Spinal cord (tissue), 10 donors: Measurements from ENCODE around the gene CCDC59. TPM values are rescaled to one million over a fixed set of nuclear protein-coding genes. Genes with fewer than 3 reads are reported as not detected.

ENCODE experiments used
- DNase-seq, 6 donors: peaks; one replicate each; pipeline versions ENCODE4 v3.0.0 to v3.0.0-alpha.2; 2013 to 2015; ENCODE audit warnings: low spot score in 6 of 6, low read depth in 4 of 6
- H3K27ac ChIP-seq: one replicate; pipeline ENCODE4 v1.5.1; 2013; ENCODE audit warnings: low read depth, low read length, control low read depth
- H3K27me3 ChIP-seq: one replicate; pipeline ENCODE4 v1.6.1; 2013; ENCODE audit warnings: low read length; ENCODE audit not compliant: control insufficient read depth, insufficient read depth
- H3K36me3 ChIP-seq: one replicate; pipeline ENCODE4 v1.6.1; 2013; ENCODE audit warnings: low read length; ENCODE audit not compliant: control insufficient read depth, insufficient read depth
- H3K4me1 ChIP-seq: one replicate; pipeline ENCODE4 v1.6.1; 2013; ENCODE audit warnings: low read length; ENCODE audit not compliant: control insufficient read depth, insufficient read depth
- H3K4me3 ChIP-seq: one replicate; pipeline ENCODE4 v1.5.1; 2013; ENCODE audit warnings: low read depth, low read length, control low read depth
- H3K9me3 ChIP-seq: one replicate; pipeline ENCODE4 v1.6.1; 2013; ENCODE audit warnings: low read length; ENCODE audit not compliant: control insufficient read depth, insufficient read depth
- WGBS: methylation state at CpG from one replicate; pipeline ENCODE4 v1.1.5; 2013; ENCODE audit warnings: missing lambda C conversion rate; ENCODE audit not compliant: insufficient coverage; 5-methylcytosine and 5-hydroxymethylcytosine counted together
- polyA plus RNA-seq, 2 donors: library from polyadenylated mRNA; unstranded; fragments of 120-200 nt; gene quantifications; one replicate each; pipeline ENCODE4 v1.2.1, GENCODE V29; 2013; ENCODE audit not compliant: insufficient read length in 2 of 2
- total RNA-seq, 2 donors: library from RNA; depleted of rRNA in 1 of 2; stranded (reverse); fragments of 120-200 nt in 1 of 2; fragments of >200 nt in 1 of 2; gene quantifications; one replicate each; pipeline versions ENCODE4 v1.2.3 to v1.2.4, GENCODE V29; 2013 to 2014
- donor health status: healthy.

CCDC59 gene
- total and polyA plus RNA-seq, 4 donors = 27.3 to 43.7 (median 32.1) TPM

DNA sequence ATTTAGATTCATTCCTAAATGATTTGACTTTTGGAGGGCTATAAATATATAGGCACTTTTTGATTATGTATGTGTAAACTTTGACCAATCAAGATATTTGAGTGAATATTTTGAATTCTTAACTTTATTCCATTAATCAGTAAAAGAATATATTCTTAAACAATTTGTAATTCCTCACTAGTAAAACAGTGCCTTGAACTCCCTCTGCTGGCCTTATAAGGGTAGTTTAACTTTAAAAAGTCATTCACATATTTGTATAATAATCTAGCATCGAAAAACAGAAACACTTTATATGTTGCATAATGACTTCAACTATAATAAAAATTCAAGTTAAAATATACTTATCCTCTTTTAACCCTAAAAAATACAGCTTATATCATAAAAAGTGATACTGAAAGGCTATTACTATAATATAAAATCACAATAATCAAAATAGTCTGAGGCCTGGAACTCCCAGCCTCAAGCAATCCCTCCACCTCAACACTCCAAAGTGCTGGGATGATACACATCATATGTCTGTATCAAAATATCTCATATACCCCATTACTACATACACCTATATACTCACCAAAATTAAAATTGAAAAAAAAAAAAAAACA lies 31.2 kb downstream of the CCDC59 start:
- WGBS = no CpG with 5 or more reads among the region's 1 CpG
- Histone ChIP-seq H3K36me3 (no peaks in the 10 kb centered on the region), H3K27me3 (no peaks in the 10 kb centered on the region), H3K4me1 (no peaks in the 10 kb centered on the region), H3K27ac (no peak overlapping the region), H3K4me3 (no peak overlapping the region), H3K9me3 (no peaks in the 10 kb centered on the region)
- DNase-seq = peak in 5 of 6 donors; percentile 5 to 85 (median 52)

DNA sequence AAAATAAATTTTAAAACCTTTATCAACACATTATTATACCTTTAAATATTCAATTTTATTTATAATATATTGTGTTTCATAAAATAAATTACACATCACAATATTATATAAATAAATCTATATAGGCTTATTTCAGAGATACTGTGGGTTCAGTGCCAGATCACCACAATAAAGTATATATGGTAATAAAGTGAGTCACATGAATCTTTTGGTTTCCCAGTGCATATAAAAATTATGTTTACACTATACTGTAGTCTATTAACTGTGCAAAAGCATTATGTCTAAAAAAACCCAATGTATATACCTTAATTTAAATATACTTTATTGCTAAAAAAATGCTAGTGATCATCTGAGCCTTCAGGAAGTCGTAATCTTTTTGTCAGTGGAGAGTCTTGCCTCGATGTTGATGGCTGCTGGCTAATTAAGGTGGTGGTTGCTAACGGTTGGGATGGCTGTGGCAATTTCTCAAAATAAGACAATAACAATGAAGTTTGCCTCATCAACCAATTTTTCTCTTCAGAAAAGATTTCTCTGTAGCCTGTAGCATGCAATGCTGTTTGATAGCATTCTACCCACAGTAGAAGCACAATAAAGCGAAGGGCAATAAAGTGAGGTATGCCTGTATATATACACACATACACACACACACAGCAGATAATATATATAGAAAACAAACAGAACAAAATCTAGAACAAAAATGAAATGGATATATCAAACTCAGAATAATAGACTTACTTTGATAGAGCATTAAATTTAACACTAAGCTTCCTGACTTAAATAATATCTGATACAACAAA lies 32.4 kb downstream of the CCDC59 start:
- Histone ChIP-seq H3K4me1 (no peaks in the 10 kb centered on the region), H3K27ac (no peak overlapping the region), H3K9me3 (no peaks in the 10 kb centered on the region), H3K36me3 (no peaks in the 10 kb centered on the region), H3K4me3 (no peak overlapping the region), H3K27me3 (no peaks in the 10 kb centered on the region)
- DNase-seq = no peak
- no CpG with 5 or more reads among the region's 4 CpGs for WGBS

DNA sequence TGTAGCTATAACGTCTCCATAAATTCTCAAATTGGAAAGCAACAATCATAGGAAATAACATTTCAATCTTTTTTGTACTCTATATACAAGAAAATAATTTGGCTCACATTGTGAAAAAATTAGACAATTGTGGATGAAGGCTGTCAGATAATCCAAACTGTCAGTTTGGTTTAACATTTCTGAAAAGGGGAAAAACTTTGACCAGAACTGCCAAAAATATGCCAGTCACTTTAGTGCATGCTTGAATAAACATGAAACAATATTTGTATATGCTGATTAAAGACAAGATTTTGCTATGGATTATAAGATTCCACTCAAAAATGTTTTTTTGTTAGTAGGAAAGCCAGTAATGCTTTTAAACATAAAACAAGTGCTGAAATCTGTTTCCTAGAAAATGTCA lies 38.9 kb downstream of the CCDC59 start:
- Histone ChIP-seq H3K9me3 (no peaks in the 10 kb centered on the region), H3K27me3 (no peaks in the 10 kb centered on the region), H3K27ac (no peak overlapping the region), H3K4me1 (no peaks in the 10 kb centered on the region), H3K36me3 (no peaks in the 10 kb centered on the region), H3K4me3 (no peak overlapping the region)
- peak in 1 of 6 donors; percentile 57 for DNase-seq
- WGBS = no CpG with 5 or more reads among the region's 1 CpG

DNA sequence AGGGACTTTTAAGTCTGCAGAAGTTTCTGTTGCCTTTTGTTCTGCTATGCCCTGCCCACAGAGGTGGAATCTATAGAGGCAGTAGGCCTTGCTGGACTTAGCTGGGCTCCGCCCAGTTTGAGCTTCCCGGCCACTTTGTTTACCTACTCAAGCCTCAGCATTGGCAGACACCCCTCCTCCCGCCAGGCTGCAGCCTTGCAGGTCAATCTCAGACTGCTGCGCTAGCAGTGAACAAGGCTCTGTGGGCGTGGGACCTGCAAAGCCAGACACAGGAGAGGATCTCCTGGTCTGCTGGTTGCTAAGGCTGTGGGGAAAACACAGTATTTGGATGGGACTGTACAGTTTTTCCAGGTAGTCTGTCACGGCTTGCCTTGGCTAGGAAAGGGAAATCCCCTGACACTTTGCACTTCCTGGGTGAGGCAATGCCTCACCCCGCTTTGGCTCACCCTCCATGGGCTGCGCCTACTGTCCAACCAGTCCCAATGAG lies 43.7 kb downstream of the CCDC59 start:
- WGBS = 57% methylated on average over 8 of the region's 8 CpGs
- DNase-seq = no peak
- H3K27ac ChIP-seq = no peak overlapping the region

More for the DNA sequence above, 43.7 kb downstream of the CCDC59 start:
- Histone ChIP-seq H3K36me3 (no peaks in the 10 kb centered on the region), H3K4me3 (no peak overlapping the region), H3K4me1 (no peaks in the 10 kb centered on the region), H3K9me3 (no peaks in the 10 kb centered on the region), H3K27me3 (no peaks in the 10 kb centered on the region)

Other genes starting within 250 kb of the CCDC59 start
- gene METTL25, start 142 bp upstream of the CCDC59 start, total RNA-seq = 10 to 100 TPM; 17.8 to 30.1 TPM
- 1 to 10 TPM; 6.1 to 8.9 TPM for gene METTL25, start 142 bp upstream of the CCDC59 start, polyA plus RNA-seq